Right atrium auricular region (tissue), 2 donors: ENCODE measurements around the gene PANK1. TPM values are rescaled to one million over a fixed set of nuclear protein-coding genes. Genes with fewer than 3 reads are reported as not detected.

Experiments
- DNase-seq: peaks from one replicate; pipeline ENCODE4 v3.0.0-alpha.2; 2019; ENCODE audit warnings: low spot score
- H3K27ac ChIP-seq, 2 donors: fragments of 200-600 bp; sonication (generic); 1 replicate in 1 of 2; 2 replicates in 1 of 2; pipeline ENCODE4 v1.5.1; 2016 to 2019
- H3K27me3 ChIP-seq, 2 donors: fragments of 200-600 bp; sonication (generic); one replicate each; pipeline versions ENCODE4 v1.5.1 to v1.6.0; 2017 to 2019
- H3K36me3 ChIP-seq: fragments of 200-600 bp; sonication (generic); one replicate; pipeline ENCODE4 v1.5.1; 2016
- H3K4me1 ChIP-seq, 2 donors: fragments of 200-600 bp; sonication (generic); one replicate each; pipeline versions ENCODE4 v1.5.1 to v1.6.0; 2017 to 2019
- H3K4me3 ChIP-seq, 2 donors: fragments of 200-600 bp; sonication (generic); 1 replicate in 1 of 2; 2 replicates in 1 of 2; pipeline ENCODE4 v1.5.1; 2017 to 2019; ENCODE audit warnings: mild to moderate bottlenecking in 1 of 2, moderate library complexity in 1 of 2
- H3K9me3 ChIP-seq, 2 donors: fragments of 200-600 bp; sonication (generic); one replicate each; pipeline ENCODE4 v1.5.1; 2019
- total RNA-seq, 2 donors: library from RNA; depleted of rRNA; stranded (reverse); fragments of >200 nt; gene quantifications; one replicate each; pipeline ENCODE4 v1.1.0, GENCODE V29; 2016
- TF ChIP-seq, protein P1 (sequence below), 2 donors: fragments of 200-600 bp; sonication (generic); IDR thresholded peaks; one replicate each; pipeline ENCODE4 v1.5.1; 2019; ENCODE audit warnings: antibody characterized with exemption in 2 of 2

PANK1 gene
- total RNA-seq, 2 donors from 2014 or later = 7.4 to 15.5 TPM

DNA sequence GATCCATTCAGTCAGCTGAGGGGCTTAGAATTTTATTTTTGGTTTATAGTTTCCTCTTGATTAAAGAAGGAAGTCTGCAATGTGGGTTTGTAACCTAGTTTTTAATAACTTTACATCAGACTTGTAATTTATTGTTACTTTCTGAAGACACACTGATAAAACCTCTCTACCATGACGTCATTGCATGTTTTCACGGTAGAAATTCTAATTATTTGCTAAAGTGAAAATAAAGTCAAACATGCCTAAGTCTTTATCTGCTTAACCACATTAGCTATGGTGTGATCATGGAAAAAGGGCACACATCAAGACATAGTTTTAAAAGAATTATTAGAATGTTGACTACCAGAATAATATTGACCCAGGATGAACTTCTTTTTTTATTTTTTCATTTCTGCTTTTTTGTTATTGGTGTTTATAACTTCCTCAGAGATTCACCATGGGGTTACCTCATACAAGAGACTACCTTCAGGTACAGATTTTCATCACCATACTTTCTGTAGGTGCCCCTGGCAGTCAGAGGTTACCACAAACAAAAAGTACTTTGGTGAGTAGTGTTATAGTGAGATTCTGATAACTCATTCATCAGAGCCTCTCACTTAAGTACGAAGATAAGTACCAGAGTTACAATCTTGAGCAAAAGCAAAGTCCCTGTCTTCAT, 7.0 kb upstream of the PANK1 start:
- Histone ChIP-seq H3K4me3 (no peak overlapping the region), H3K36me3 (no peaks in the 10 kb centered on the region), H3K27me3 (no peaks in the 10 kb centered on the region), H3K27ac (no peak overlapping the region), H3K9me3 (no peaks in the 10 kb centered on the region), H3K4me1 (no peaks in the 10 kb centered on the region)
- no peak for DNase-seq
- TF ChIP-seq, protein P1, sequence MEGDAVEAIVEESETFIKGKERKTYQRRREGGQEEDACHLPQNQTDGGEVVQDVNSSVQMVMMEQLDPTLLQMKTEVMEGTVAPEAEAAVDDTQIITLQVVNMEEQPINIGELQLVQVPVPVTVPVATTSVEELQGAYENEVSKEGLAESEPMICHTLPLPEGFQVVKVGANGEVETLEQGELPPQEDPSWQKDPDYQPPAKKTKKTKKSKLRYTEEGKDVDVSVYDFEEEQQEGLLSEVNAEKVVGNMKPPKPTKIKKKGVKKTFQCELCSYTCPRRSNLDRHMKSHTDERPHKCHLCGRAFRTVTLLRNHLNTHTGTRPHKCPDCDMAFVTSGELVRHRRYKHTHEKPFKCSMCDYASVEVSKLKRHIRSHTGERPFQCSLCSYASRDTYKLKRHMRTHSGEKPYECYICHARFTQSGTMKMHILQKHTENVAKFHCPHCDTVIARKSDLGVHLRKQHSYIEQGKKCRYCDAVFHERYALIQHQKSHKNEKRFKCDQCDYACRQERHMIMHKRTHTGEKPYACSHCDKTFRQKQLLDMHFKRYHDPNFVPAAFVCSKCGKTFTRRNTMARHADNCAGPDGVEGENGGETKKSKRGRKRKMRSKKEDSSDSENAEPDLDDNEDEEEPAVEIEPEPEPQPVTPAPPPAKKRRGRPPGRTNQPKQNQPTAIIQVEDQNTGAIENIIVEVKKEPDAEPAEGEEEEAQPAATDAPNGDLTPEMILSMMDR (IDR thresholded peaks at IDR 0.05) = no peak

DNA sequence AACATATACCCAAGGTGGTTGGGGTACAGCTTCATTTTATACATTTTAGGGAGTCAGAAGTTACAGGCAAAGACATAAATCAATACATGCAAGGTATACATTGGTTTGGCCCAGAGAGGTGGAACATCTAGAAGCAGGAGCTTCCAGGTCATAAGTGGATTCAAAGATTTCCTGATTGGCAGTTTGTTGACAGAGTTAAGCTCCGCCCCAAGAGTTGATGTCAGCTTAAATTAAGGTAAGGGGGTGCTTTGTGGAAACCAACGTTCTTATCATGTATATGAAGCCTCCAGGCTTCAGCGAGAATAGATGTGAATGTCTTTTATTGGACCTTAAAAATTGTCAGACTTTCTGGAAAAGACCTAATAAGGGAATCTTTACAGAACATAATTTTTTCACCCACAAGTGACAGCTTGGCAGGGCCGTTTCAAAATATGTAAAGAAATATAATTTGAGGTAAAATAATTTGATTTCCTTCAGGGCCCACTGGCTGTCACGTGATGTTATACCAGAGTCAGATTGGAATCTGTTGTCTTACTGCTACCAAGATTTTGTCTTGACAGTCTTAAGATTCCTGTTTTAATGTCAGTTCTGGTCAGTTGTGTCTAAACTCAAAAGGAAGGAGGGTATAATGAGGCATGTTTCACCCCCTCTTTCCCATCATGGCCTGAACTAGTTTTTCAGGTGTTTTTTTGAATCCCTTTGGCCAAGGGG, 6.3 kb upstream of the PANK1 start:
- no peak for DNase-seq
- no peaks in the 10 kb centered on the region for H3K9me3 ChIP-seq
- TF ChIP-seq, protein P1 (IDR thresholded peaks at IDR 0.05) = no peak
- H3K27me3 ChIP-seq = no peaks in the 10 kb centered on the region
- H3K36me3 ChIP-seq = no peaks in the 10 kb centered on the region
- no peak overlapping the region for H3K4me3 ChIP-seq
- no peak overlapping the region for H3K27ac ChIP-seq
- peaks cover 0 to 2% of the 10 kb centered on the region in 2 donors for H3K4me1 ChIP-seq

DNA sequence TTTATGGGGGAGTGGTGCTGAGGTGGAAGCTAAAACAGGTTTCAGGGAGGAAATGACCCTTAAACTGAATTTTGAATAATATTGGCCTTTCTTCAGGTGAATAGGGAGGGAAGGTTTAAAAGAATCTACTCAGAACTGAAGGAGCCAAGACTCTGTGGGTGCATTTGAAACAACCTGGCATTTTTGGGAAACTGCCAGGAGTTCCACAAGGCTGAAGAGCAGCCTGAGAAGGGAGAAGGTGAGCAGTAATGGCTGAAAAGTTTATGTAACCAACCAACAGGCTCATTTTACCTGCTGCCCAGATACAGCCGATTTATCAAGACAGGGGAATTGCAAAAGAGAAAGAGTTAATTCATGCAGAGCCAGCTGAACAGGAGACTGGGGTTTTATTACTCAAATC, 4.0 kb upstream of the PANK1 start:
- no peaks in the 10 kb centered on the region for H3K36me3 ChIP-seq
- H3K27ac ChIP-seq = no peak overlapping the region
- H3K27me3 ChIP-seq = no peaks in the 10 kb centered on the region
- TF ChIP-seq, protein P1 (IDR thresholded peaks at IDR 0.05) = no peak
- DNase-seq = no peak
- no peaks in the 10 kb centered on the region for H3K9me3 ChIP-seq
- H3K4me3 ChIP-seq = no peak overlapping the region
- peaks cover 0 to 10% of the 10 kb centered on the region in 2 donors for H3K4me1 ChIP-seq

DNA sequence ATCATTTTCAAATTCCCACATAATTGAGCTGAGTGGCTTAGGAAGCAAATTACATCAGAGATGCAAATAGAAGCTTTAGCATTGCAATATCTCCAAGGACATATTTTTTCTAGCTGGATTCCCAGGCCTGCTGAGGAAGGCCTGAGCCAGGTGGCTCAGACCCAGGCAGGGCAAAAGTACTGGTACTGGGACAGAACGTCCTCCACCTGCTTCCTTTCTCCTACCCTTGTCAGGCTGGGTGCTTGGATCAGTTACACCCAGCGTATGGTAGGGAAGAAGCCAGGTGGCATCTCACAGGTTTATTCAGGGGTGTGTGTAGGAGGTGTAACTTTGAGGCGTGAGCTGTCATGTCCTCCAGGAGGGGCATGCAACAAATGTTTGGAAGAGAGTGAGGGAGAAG, 3.0 kb upstream of the PANK1 start:
- no peaks in the 10 kb centered on the region for H3K27me3 ChIP-seq
- DNase-seq = no peak
- peaks cover 0 to 15% of the 10 kb centered on the region in 2 donors for H3K4me1 ChIP-seq
- H3K36me3 ChIP-seq = no peaks in the 10 kb centered on the region
- H3K27ac ChIP-seq = peak overlapping the region; percentile 10 to 41
- no peaks in the 10 kb centered on the region for H3K9me3 ChIP-seq
- H3K4me3 ChIP-seq = no peak overlapping the region
- TF ChIP-seq, protein P1 (IDR thresholded peaks at IDR 0.05) = no peak

DNA sequence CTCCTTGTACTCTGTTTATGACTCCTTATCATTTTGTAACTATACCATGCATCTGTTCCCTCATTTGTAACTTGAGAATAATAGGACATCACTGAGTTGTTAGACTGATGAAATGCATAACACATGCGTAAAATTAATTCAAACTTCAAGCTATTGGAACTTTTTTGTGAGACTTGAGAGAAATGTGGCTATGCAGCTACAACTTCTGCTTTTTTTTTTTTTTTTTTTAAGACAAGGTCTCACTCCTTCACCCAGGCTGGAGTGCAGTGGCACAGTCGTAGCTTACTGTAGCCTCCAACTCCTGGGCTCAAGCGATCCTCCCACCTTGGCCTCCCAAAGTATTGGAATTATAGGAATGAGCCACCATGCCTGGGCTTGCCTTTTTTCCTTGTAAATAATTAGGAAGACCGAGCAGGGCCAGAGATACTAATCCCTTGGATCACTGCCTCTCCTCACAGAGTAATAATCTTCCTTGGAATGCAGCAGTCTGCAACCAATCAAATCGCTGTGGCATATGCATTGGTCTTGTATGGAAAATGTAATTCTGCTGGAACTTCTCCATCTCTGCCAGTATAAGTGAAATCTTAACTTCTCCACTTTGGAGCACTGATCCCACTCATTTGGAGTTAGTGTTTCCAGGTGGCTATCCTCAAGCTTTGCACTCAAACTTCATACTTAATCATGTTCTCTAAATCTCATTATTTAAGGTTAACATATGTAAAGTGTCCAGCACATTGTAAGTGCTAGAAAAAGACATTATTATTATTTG, 2.0 kb upstream of the PANK1 start:
- DNase-seq = no peak
- Histone ChIP-seq H3K27ac (peak overlapping the region in 1 of 2 donors; percentile 99), H3K4me3 (no peak overlapping the region), H3K27me3 (no peaks in the 10 kb centered on the region), H3K9me3 (no peaks in the 10 kb centered on the region), H3K4me1 (peaks cover 0 to 15% of the 10 kb centered on the region in 2 donors), H3K36me3 (no peaks in the 10 kb centered on the region)
- TF ChIP-seq, protein P1 (IDR thresholded peaks at IDR 0.05) = no peak
